Fibroblast of lung (primary cell): Measurements from ENCODE around the gene GOLGA6L9. TPM values are rescaled to one million over a fixed set of nuclear protein-coding genes. Genes with fewer than 3 reads are reported as not detected.
"Not testable (repeated sequence)": the region's sequence is repeated elsewhere in the genome, so short reads cannot be mapped to it uniquely, and the experiment has no call there.

Experiments used
- DNase-seq, 2 donors: peaks; one replicate each; pipeline versions ENCODE4 v3.0.0 to v3.0.0-alpha.2; 2010; ENCODE audit warnings: low read depth in 2 of 2
- H2AFZ ChIP-seq: 2 replicates; pipeline ENCODE4 v1.5.1; 2012; ENCODE audit warnings: low read length, control low read depth, inconsistent platforms
- H3K27ac ChIP-seq: 2 replicates; pipeline ENCODE4 v1.5.1; 2011; ENCODE audit warnings: low read length, control low read depth; ENCODE audit not compliant: insufficient read depth
- H3K27me3 ChIP-seq: 2 replicates; pipeline ENCODE4 v1.5.1; 2011; ENCODE audit warnings: mild to moderate bottlenecking, low read length; ENCODE audit not compliant: control insufficient read depth, insufficient read depth
- H3K36me3 ChIP-seq: 2 replicates; pipeline ENCODE4 v1.5.1; 2011; ENCODE audit warnings: low read length; ENCODE audit not compliant: control insufficient read depth, insufficient read depth
- H3K4me1 ChIP-seq: 2 replicates; pipeline ENCODE4 v1.5.1; 2011; ENCODE audit warnings: low read length; ENCODE audit not compliant: control insufficient read depth, insufficient read depth; ENCODE audit errors: extremely low read depth
- H3K4me2 ChIP-seq: 2 replicates; pipeline ENCODE4 v1.5.1; 2011; ENCODE audit warnings: low read length, control low read depth; ENCODE audit not compliant: insufficient read depth; ENCODE audit errors: extremely low read depth
- H3K4me3 ChIP-seq, 4 experiments: fragments of 200-600 bp in 1 of 4; sonication (generic) in 1 of 4; replicated peaks in 1 of 4; 2 replicates each; pipeline ENCODE4 v1.5.1; 2011 to 2016; ENCODE audit warnings: low read length in 4 of 4, low read depth in 3 of 4, mild to moderate bottlenecking in 3 of 4, control low read depth in 2 of 4, inconsistent platforms in 1 of 4, mixed read lengths in 1 of 4; ENCODE audit not compliant: insufficient read depth in 1 of 4; ENCODE audit errors: control extremely low read depth in 1 of 4
- H3K79me2 ChIP-seq: 2 replicates; pipeline ENCODE4 v1.5.1; 2012; ENCODE audit warnings: mild to moderate bottlenecking, low read length, inconsistent platforms; ENCODE audit not compliant: control insufficient read depth, insufficient read depth
- H3K9ac ChIP-seq: 2 replicates; pipeline ENCODE4 v1.5.1; 2011; ENCODE audit warnings: mild to moderate bottlenecking, low read length, control low read depth; ENCODE audit not compliant: insufficient read depth
- H3K9me3 ChIP-seq: 2 replicates; pipeline ENCODE4 v1.5.1; 2012; ENCODE audit warnings: low read depth, low read length; ENCODE audit not compliant: control insufficient read depth, insufficient read depth
- H4K20me1 ChIP-seq: 2 replicates; pipeline ENCODE4 v1.5.1; 2011; ENCODE audit warnings: low read length; ENCODE audit not compliant: control insufficient read depth, insufficient read depth; ENCODE audit errors: extremely low read depth
- polyA plus RNA-seq, 2 donors: library from polyadenylated mRNA; depleted of rRNA in 1 of 2; stranded (reverse) in 1 of 2; unstranded in 1 of 2; fragments of >200 nt; gene quantifications; 2 replicates each; pipeline ENCODE4 v1.2.1, GENCODE V29; 2011 to 2012; ENCODE audit warnings: missing spikeins in 1 of 2
- total RNA-seq: library from RNA; depleted of rRNA; stranded (reverse); fragments of >200 nt; gene quantifications from 2 replicates; pipeline ENCODE4 v1.2.1, GENCODE V29; 2014

GOLGA6L9 gene
- total and polyA plus RNA-seq, 2 donors (not counting 1 experiment from before 2014, with no cell fraction given): 0.89 to 1.5 TPM

DNA sequence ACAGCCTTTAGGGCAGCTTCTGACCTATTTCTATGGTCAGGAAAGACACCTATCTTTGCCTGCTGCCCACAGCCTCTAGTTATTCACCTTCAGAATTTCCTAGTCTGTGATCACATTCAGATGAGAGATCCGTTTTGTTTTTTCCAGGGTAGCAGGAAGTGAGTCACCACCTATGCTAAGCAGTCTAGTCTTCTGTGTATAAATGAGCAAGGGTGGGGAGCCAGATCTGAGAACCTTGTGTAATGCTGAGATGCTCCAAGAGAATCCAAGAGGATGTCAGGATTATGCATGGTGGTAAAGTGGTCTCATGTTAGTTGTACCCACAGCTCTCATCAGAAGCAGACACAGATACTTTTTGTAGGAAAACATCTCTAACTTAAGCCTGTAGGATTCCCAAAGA, 8.7 kb upstream of the GOLGA6L9 start:
- H3K4me1 ChIP-seq, H4K20me1 ChIP-seq, H3K4me3 ChIP-seq, H3K9me3 ChIP-seq, H3K36me3 ChIP-seq, H3K27me3 ChIP-seq, H2AFZ ChIP-seq, H3K79me2 ChIP-seq, H3K4me2 ChIP-seq, H3K27ac ChIP-seq, H3K9ac ChIP-seq, DNase-seq: not testable (repeated sequence)

- not testable (repeated sequence) for H3K79me2 ChIP-seq, H2AFZ ChIP-seq, H3K4me1 ChIP-seq, H4K20me1 ChIP-seq, H3K36me3 ChIP-seq, H3K27me3 ChIP-seq, H3K27ac ChIP-seq, H3K9ac ChIP-seq, H3K4me2 ChIP-seq, H3K9me3 ChIP-seq, DNase-seq, H3K4me3 ChIP-seq
These were observed 2.5 kb upstream of the GOLGA6L9 start for GRCh38 chr15:82427117-82427516.

GRCh38 chr15:82445420-82445819, 15.8 kb downstream of the GOLGA6L9 start:
- Histone ChIP-seq H3K9ac (peak overlapping the region; percentile 30), H3K4me3 (peak overlapping the region in 2 of 4 experiments; percentile 39 to 46)
- not testable (repeated sequence) for H3K4me1 ChIP-seq, H3K36me3 ChIP-seq, H3K27me3 ChIP-seq, H2AFZ ChIP-seq, H3K9me3 ChIP-seq, H3K27ac ChIP-seq, H3K79me2 ChIP-seq, DNase-seq, H3K4me2 ChIP-seq, H4K20me1 ChIP-seq

DNA sequence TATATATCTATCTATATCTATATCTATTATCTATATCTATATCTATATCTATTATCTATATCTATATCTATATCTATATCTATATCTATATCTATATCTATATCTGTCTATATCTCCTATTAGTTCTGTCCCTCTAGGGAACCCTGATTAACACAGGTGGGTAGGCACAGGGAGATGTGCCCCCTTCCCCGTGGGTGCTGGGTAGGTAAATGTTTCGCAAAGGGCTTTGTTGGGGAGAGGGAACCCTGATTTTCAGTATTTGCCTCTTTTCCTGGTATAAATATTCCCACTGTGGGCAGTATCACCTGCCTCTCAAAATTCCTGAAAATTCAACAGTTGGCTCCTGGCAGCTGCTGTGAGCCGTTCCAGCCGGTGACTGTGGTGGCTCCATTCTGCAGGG, 27.7 kb downstream of the GOLGA6L9 start:
- not testable (repeated sequence) for H3K9ac ChIP-seq, H2AFZ ChIP-seq, H3K9me3 ChIP-seq, H3K79me2 ChIP-seq, H4K20me1 ChIP-seq, H3K4me1 ChIP-seq, DNase-seq, H3K27ac ChIP-seq, H3K4me3 ChIP-seq, H3K36me3 ChIP-seq, H3K4me2 ChIP-seq, H3K27me3 ChIP-seq

DNA sequence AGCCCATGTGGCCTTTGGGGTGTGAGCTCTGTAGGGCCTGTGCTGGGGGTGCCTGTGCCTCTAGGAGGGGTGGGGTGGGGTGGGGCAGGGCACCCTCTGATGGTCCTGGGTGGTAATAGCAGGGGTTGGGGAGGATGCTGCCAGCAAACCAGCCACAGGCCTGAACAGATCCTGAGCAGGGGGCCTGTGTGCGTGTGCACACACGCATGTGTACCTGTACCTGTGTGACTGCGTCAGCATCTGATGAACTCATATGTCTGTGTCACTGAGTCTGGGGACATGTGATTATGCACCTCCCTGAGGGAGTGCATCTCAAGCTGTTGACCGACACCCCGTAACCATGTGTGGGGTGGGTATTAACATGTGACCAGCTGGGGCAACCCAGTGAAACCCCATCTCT, 36.0 kb downstream of the GOLGA6L9 start:
- H2AFZ ChIP-seq, H3K9me3 ChIP-seq, H3K36me3 ChIP-seq, H3K4me3 ChIP-seq, H3K27me3 ChIP-seq, H3K79me2 ChIP-seq, DNase-seq, H3K4me1 ChIP-seq, H4K20me1 ChIP-seq, H3K27ac ChIP-seq, H3K9ac ChIP-seq, H3K4me2 ChIP-seq: not testable (repeated sequence)

DNA sequence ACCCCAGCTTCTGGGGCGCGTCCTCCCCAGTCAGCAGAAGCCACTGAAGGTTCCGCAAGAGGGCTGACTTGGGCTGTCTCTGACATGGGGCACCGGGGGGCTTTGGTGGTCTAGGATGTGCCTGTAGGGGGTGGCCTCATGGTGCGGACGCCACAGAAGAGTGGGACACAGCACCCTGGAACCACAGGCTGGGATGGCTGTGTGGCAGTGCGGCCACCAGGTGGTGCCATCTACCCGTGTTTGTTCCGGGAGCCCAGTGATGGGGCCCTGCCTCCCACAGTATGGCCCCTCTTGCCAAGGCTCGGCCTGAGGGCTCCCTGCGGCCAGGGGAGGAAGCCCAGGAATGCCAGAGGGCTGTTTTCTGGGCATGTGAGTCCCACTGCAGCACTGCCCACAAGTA, 38.6 kb downstream of the GOLGA6L9 start:
- H3K4me3 ChIP-seq, DNase-seq, H4K20me1 ChIP-seq, H3K79me2 ChIP-seq, H2AFZ ChIP-seq, H3K9ac ChIP-seq, H3K4me1 ChIP-seq, H3K27ac ChIP-seq, H3K36me3 ChIP-seq, H3K27me3 ChIP-seq, H3K9me3 ChIP-seq, H3K4me2 ChIP-seq: not testable (repeated sequence)

DNA sequence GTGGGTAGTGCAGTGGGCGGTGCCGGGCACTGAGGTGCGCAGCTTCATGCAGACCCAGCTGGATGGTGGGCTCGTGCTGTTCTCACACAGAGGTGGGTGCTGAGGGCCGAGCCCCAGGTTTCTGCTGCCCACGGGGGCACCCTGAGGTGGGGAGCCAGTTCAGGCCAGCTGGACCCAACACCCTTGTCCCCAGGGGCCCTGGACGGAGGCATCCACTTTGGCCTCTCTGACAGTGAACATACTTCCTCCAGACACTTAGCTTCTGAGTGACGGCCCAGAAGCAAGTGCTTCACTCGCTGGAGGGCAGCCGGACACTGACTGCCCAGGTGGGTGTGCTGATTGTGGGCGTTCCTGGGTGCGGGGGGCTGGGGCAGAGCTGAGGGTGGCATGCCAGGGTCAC, 39.8 kb downstream of the GOLGA6L9 start:
- not testable (repeated sequence) for H3K27ac ChIP-seq, H3K79me2 ChIP-seq, H3K9ac ChIP-seq, H3K4me2 ChIP-seq, H4K20me1 ChIP-seq, H3K4me1 ChIP-seq, H3K36me3 ChIP-seq, H2AFZ ChIP-seq, H3K27me3 ChIP-seq, H3K9me3 ChIP-seq, H3K4me3 ChIP-seq, DNase-seq
